Muscle of back (tissue), 10 donors: ENCODE results near the gene XPOT. TPM values are rescaled to one million over a fixed set of nuclear protein-coding genes. Genes with fewer than 3 reads are reported as not detected.

Experiments used
- polyA plus RNA-seq, 10 donors: library from polyadenylated mRNA; unstranded; fragments of 120-200 nt; gene quantifications; one replicate each; pipeline ENCODE4 v1.2.1, GENCODE V29; 2013; ENCODE audit not compliant: insufficient read length in 10 of 10

The XPOT gene
- polyA plus RNA-seq, 10 donors: 37.4 to 55.0 (median 43.7) TPM

Other genes with a start within 250 kb of the XPOT start
- gene KICS2, start 182.1 kb upstream of the XPOT start, polyA plus RNA-seq: 1 to 10 TPM; 2.5 to 4.4 (median 3.1) TPM
- 1 to 10 TPM in 5 of 10 donors, under 1 TPM in 5; 0.19 to 2.3 (median 1.3) TPM for gene C12orf56, start 13.6 kb upstream of the XPOT start, polyA plus RNA-seq
- gene TBK1, start 47.7 kb downstream of the XPOT start, polyA plus RNA-seq: 10 to 100 TPM; 11.6 to 21.8 (median 16.4) TPM
- 10 to 100 TPM; 37.6 to 84.9 (median 53.5) TPM for gene RASSF3, start 206.1 kb downstream of the XPOT start, polyA plus RNA-seq